Gastroesophageal sphincter (tissue), 4 donors: ENCODE results near the gene TPRX1. TPM values are rescaled to one million over a fixed set of nuclear protein-coding genes. Genes with fewer than 3 reads are reported as not detected.
"Not testable (repeated sequence)": the region's sequence is repeated elsewhere in the genome, so short reads cannot be mapped to it uniquely, and the experiment has no call there.

Experiments used
- ATAC-seq: fragments of 150-250 bp; one replicate; pipeline ENCODE4 v1.9.1; 2016; ENCODE audit warnings: mild to moderate bottlenecking, moderate library complexity
- H3K27ac ChIP-seq, 4 donors: fragments of 200-600 bp; sonication (generic) in 3 of 4; 1 replicate in 3 of 4; 2 replicates in 1 of 4; pipeline ENCODE4 v1.5.1; 2016 to 2019
- H3K27me3 ChIP-seq: fragments of 200-600 bp; sonication (generic); one replicate; pipeline ENCODE4 v1.5.1; 2019
- H3K36me3 ChIP-seq, 2 donors: fragments of 200-600 bp; sonication (generic); one replicate each; pipeline ENCODE4 v1.5.1; 2019; ENCODE audit warnings: control low read depth in 1 of 2
- H3K4me1 ChIP-seq, 3 donors: fragments of 200-600 bp; sonication (generic); 1 replicate in 2 of 3; 2 replicates in 1 of 3; pipeline ENCODE4 v1.5.1; 2016 to 2019; ENCODE audit warnings: control low read depth in 2 of 3
- H3K4me3 ChIP-seq, 2 donors: fragments of 200-600 bp; sonication (generic); one replicate each; pipeline ENCODE4 v1.5.1; 2019; ENCODE audit warnings: mild to moderate bottlenecking in 1 of 2, moderate library complexity in 1 of 2
- H3K9me3 ChIP-seq, 3 donors: fragments of 200-600 bp; sonication (generic); one replicate each; pipeline ENCODE4 v1.5.1; 2017 to 2019; ENCODE audit warnings: control low read depth in 2 of 3
- CTCF ChIP-seq, 4 experiments: fragments of 200-600 bp in 2 of 4; fragments of 450-650 bp in 2 of 4; sonication (generic) in 1 of 4; IDR thresholded peaks; one replicate each; pipeline ENCODE4 v1.5.1; 2017 to 2019; ENCODE audit warnings: antibody characterized with exemption in 4 of 4, mild to moderate bottlenecking in 2 of 4, moderate library complexity in 2 of 4
- EP300 ChIP-seq: sonication (generic); formaldehyde crosslinking; IDR thresholded peaks from one replicate; pipeline ENCODE4 v1.6.1; 2017; ENCODE audit warnings: antibody characterized with exemption, mild to moderate bottlenecking
- POLR2A ChIP-seq, 2 donors: fragments of 450-650 bp; IDR thresholded peaks; one replicate each; pipeline ENCODE4 v1.6.1; 2017; ENCODE audit warnings: antibody characterized with exemption in 2 of 2, mild to moderate bottlenecking in 2 of 2, moderate library complexity in 1 of 2
- POLR2AphosphoS5 ChIP-seq: sonication (generic); formaldehyde crosslinking; IDR thresholded peaks from one replicate; pipeline ENCODE4 v1.6.1; 2017; ENCODE audit warnings: antibody characterized with exemption
- WGBS, 2 donors: methylation state at CpG; one replicate each; pipeline ENCODE4 v1.1.5; 2018; ENCODE audit warnings: low coverage in 1 of 2; 5-methylcytosine and 5-hydroxymethylcytosine counted together
- total RNA-seq, 4 donors: library from RNA; depleted of rRNA; stranded (reverse); fragments of >200 nt; gene quantifications; one replicate each; pipeline ENCODE4 v1.1.0, GENCODE V29; 2016

The TPRX1 gene
- total RNA-seq, 4 donors from 2014 or later = not detected

DNA sequence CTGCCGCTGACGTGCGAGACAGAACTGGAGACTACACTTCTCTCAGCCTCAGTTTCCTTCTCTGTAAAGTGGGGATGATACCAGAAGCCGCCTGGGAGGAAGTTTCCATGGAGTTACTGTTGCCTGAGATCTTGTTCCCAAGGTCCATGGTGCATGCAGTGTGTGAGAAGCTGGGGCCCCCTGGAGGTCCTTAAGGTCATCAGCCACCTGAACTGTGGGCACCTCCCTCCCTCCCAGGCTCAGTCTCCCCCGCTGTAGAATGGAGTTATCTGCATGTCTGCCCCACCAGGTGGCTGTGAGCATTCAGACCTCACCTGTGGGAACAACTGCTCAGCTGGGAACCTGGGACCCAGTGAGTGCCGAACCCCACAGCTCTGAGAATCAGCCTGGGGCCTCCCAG, 20.0 kb upstream of the TPRX1 start:
- no peak for ATAC-seq
- Histone ChIP-seq H3K4me1 (no peaks in the 10 kb centered on the region), H3K27me3 (peaks cover 43% of the 10 kb centered on the region), H3K36me3 (no peaks in the 10 kb centered on the region), H3K4me3 (no peak overlapping the region), H3K9me3 (peaks cover 0 to 5% (median 0%) of the 10 kb centered on the region in 3 donors), H3K27ac (no peak overlapping the region)
- no peak for TF ChIP-seq POLR2AphosphoS5
- TF ChIP-seq POLR2A (IDR thresholded peaks at IDR 0.05) = no peak
- TF ChIP-seq CTCF (IDR thresholded peaks at IDR 0.05) = no peak
- no CpG with 5 or more reads among the region's 6 CpGs for WGBS, 2 donors

DNA sequence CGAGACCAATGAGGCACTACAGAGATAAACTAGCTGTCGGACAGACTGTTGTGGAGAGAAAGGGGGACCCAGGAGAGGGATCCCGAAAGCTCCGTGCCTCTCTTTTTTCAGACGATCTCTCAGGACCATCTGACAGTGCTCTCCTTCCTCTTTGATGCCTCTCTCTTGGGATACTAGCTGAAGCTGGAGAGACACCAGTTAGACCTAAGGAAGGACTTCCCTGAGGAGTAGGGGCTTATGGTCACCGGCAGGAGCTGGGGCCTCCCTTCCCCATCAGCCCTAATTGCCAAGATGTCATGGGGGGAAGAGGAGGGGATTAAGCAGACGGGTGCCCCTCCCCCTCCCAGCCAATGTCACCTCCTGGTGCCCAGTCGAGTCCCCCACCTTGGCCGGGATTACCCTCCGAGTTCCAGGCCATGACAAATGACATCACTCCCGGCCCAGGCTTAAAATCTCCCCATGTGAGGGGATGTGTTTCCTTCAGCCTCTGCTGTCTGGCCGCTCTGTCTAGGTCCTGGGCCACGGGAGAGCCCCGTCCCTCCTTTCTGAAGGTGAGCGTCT, 17.2 kb upstream of the TPRX1 start, which contains the start of gene CRX:
Gene CRX, plus strand, starts transcription at position 478 of the 561 bp plus-strand sequence. CDS start 12,507 bp downstream, outside the sequence.
- no peak for ATAC-seq
- Histone ChIP-seq H3K9me3 (peaks cover 0 to under 1% (median 0%) of the 10 kb centered on the region in 3 donors), H3K27ac (no peak within 1 kb of the TSS), H3K4me3 (no peak within 1 kb of the TSS), H3K4me1 (no peaks in the 10 kb centered on the region), H3K27me3 (peaks cover 59% of the 10 kb centered on the region), H3K36me3 (no peaks in the 10 kb centered on the region)
- 42 to 65% methylated on average over 6 to 10 of the region's 15 CpGs for WGBS, 2 donors
- no peak for TF ChIP-seq CTCF (IDR thresholded peaks at IDR 0.05)
- TF ChIP-seq POLR2AphosphoS5 = no peak

DNA sequence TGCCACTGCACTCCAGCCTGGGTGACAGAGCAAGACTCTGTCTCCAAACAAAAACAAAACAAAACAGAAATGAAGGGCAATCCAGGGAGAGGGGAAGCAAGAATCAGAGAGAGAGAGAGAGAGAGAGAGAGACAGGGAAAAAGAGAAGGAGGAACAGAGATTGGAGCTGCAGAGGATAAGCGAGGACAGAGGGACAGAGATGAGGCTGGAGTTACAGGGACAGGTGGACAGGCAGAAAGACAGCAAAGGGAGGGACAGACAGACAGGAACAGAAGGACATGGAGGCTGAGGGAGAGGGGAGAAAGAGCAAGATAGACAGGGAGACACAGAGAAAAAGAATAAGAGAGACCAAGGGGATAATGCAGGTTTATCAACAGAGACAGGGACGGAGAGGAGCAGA, 16.1 kb upstream of the TPRX1 start:
- no peaks in the 10 kb centered on the region for H3K4me1 ChIP-seq
- H3K36me3 ChIP-seq = no peaks in the 10 kb centered on the region
- H3K27me3 ChIP-seq = peaks cover 59% of the 10 kb centered on the region
- no peaks in the 10 kb centered on the region for H3K9me3 ChIP-seq
- TF ChIP-seq POLR2AphosphoS5 (no peak), POLR2A (IDR thresholded peaks at IDR 0.05) (no peak), EP300 (no peak), CTCF (IDR thresholded peaks at IDR 0.05) (no peak)
- H3K4me3 ChIP-seq = no peak overlapping the region
- 51% methylated on average over 2 of the region's 2 CpGs; no CpG with 5 or more reads in 1 of the 2 donors for WGBS, 2 donors
- no peak overlapping the region for H3K27ac ChIP-seq
- ATAC-seq = no peak

DNA sequence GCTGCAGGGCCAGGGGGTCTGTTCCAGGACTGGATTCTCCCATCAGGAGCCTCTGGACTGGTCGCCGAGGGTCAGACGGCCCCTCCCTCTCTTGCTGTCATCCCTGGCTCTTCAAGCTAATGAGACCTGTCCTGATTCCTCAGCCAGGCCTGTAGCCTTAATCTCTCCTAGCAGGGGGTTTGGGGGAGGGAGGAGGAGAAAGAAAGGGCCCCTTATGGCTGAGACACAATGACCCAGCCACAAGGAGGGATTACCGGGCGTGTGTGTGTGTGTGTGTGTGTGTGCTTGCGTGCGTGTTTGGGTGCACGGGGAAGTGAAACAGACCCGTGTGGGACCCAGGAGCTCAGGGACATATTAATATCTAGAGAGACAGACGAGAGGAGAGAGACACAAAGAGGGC, 15.5 kb upstream of the TPRX1 start:
- TF ChIP-seq CTCF (IDR thresholded peaks at IDR 0.05) (no peak), EP300 (no peak), POLR2A (IDR thresholded peaks at IDR 0.05) (no peak), POLR2AphosphoS5 (no peak)
- no peak for ATAC-seq
- Histone ChIP-seq H3K27ac (no peak overlapping the region), H3K27me3 (peaks cover 59% of the 10 kb centered on the region), H3K36me3 (no peaks in the 10 kb centered on the region), H3K9me3 (no peaks in the 10 kb centered on the region), H3K4me3 (no peak overlapping the region), H3K4me1 (no peaks in the 10 kb centered on the region)
- WGBS, 2 donors = 0 to 16% methylated on average over 1 to 9 of the region's 10 CpGs

GRCh38 chr19:47818221-47818620, 13.9 kb upstream of the TPRX1 start:
- not testable (repeated sequence) for ATAC-seq, H3K4me3 ChIP-seq, H3K27ac ChIP-seq, H3K9me3 ChIP-seq, H3K36me3 ChIP-seq, H3K4me1 ChIP-seq
- peaks cover 57% of the 10 kb centered on the region for H3K27me3 ChIP-seq
- WGBS, 2 donors = 83 to 88% methylated on average over 1 of the region's 1 CpG

DNA sequence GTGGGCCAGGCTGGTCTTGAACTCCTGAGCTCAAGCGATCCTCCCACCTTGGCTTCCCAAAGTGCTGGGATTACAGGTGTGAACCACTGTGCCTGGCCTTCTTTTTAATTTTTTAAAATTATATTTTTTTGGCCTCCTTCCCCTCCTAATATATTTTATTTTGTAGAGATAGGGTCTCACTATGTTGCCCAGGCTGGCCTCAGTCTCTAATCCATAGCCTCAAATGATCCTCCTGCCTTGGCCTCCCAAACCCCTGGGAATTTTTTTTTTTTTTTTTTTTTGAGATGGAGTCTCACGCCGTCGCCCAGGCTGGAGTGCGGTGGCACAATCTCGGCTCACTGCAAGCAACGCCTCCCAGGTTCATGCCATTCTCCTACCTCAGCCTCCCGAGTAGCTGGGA, 11.9 kb upstream of the TPRX1 start:
- peaks cover 43% of the 10 kb centered on the region for H3K27me3 ChIP-seq
- not testable (repeated sequence) for H3K27ac ChIP-seq, ATAC-seq, H3K36me3 ChIP-seq, H3K9me3 ChIP-seq, H3K4me3 ChIP-seq, H3K4me1 ChIP-seq
- 100% methylated on average over 1 of the region's 8 CpGs; no CpG with 5 or more reads in 1 of the 2 donors for WGBS, 2 donors
